IMR-90 (cell line): ENCODE data around the gene PDCL2. TPM values are rescaled to one million over a fixed set of nuclear protein-coding genes. Genes with fewer than 3 reads are reported as not detected.

ENCODE experiments used
- ATAC-seq: fragments of 200-7000 bp; cut with Tn5 transposase; 2 replicates; pipeline ENCODE4 v1.9.1; 2020; ENCODE audit warnings: low read depth, mild to moderate bottlenecking, moderate library complexity
- BruUV-seq: library from RNA; stranded (reverse); fragments of 400-500 nt; replicated peaks from 2 replicates; lab custom pipeline; 2021; lab: Mats Ljungman, UMichigan
- CTCF ChIA-PET: fragments of 300-600 bp; formaldehyde crosslinking; extraction: SDS; loops from one replicate; lab custom pipeline; 2021; ENCODE audit warnings: antibody characterized with exemption; lab: Yijun Ruan, JAX
- POLR2A ChIA-PET: fragments of 300-600 bp; sonication (Branson Sonifier 250); formaldehyde crosslinking; loops from one replicate; lab custom pipeline; 2022; ENCODE audit warnings: antibody characterized with exemption; ENCODE audit not compliant: unreplicated experiment; lab: Charles Lee
- DNase-seq: peaks from one replicate; pipeline ENCODE4 v3.0.0; 2013
- H2AFZ ChIP-seq: replicated peaks from 2 replicates; pipeline ENCODE3; 2013; ENCODE audit warnings: low read length, mild to moderate bottlenecking; ENCODE audit not compliant: poor library complexity
- H2AK5ac ChIP-seq: 2 replicates; pipeline ENCODE4 v1.6.1; 2013; ENCODE audit warnings: low read depth, low read length, inconsistent platforms
- H2AK9ac ChIP-seq: replicated peaks from 2 replicates; pipeline ENCODE3; 2013; ENCODE audit warnings: mild to moderate bottlenecking, low read depth, low read length, moderate library complexity; ENCODE audit not compliant: poor library complexity
- H2BK120ac ChIP-seq: 2 replicates; pipeline ENCODE4 v1.6.1; 2013; ENCODE audit warnings: low read depth, low read length, inconsistent platforms
- H2BK15ac ChIP-seq: 3 replicates; pipeline ENCODE4 v1.6.1; 2013; ENCODE audit warnings: low read depth, low read length, inconsistent platforms
- H2BK20ac ChIP-seq: 2 replicates; pipeline ENCODE4 v1.6.1; 2013; ENCODE audit warnings: low read depth, mild to moderate bottlenecking, inconsistent platforms, low read length, moderate library complexity
- H2BK5ac ChIP-seq: 2 replicates; pipeline ENCODE4 v1.6.1; 2013; ENCODE audit warnings: mild to moderate bottlenecking, low read depth, low read length, inconsistent platforms; ENCODE audit not compliant: poor library complexity, severe bottlenecking
- H3K14ac ChIP-seq: replicated peaks from 2 replicates; pipeline ENCODE4 v1.6.1; 2013; ENCODE audit warnings: low read depth, low read length, inconsistent platforms
- H3K18ac ChIP-seq: 2 replicates; pipeline ENCODE4 v1.6.1; 2013; ENCODE audit warnings: low read depth, low read length, control low read depth
- H3K23ac ChIP-seq: 2 replicates; pipeline ENCODE4 v1.6.1; 2013; ENCODE audit warnings: low read depth, low read length, inconsistent platforms
- H3K27ac ChIP-seq: 2 replicates; pipeline ENCODE4 v1.5.1; 2013; ENCODE audit warnings: mild to moderate bottlenecking, control low read depth, low read length; ENCODE audit not compliant: insufficient read depth
- H3K27me3 ChIP-seq: 2 replicates; pipeline ENCODE4 v1.6.1; 2013; ENCODE audit warnings: low read length; ENCODE audit not compliant: control insufficient read depth, insufficient read depth
- H3K36me3 ChIP-seq: 2 replicates; pipeline ENCODE4 v1.6.1; 2013; ENCODE audit warnings: low read length, mixed read lengths; ENCODE audit not compliant: control insufficient read depth, insufficient read depth
- H3K4ac ChIP-seq: 2 replicates; pipeline ENCODE4 v1.6.1; 2013; ENCODE audit warnings: low read depth, low read length, inconsistent platforms
- H3K4me1 ChIP-seq: 2 replicates; pipeline ENCODE4 v1.6.1; 2013; ENCODE audit warnings: low read length, mixed read lengths; ENCODE audit not compliant: control insufficient read depth, insufficient read depth
- H3K4me2 ChIP-seq: 2 replicates; pipeline ENCODE4 v1.6.1; 2013; ENCODE audit warnings: low read depth, mild to moderate bottlenecking, control low read depth, low read length, moderate library complexity
- H3K4me3 ChIP-seq: 2 replicates; pipeline ENCODE4 v1.5.1; 2013; ENCODE audit warnings: low read depth, mild to moderate bottlenecking, control low read depth, low read length, moderate library complexity; ENCODE audit not compliant: insufficient read depth
- H3K56ac ChIP-seq: 2 replicates; pipeline ENCODE4 v1.6.1; 2013; ENCODE audit warnings: low read length, inconsistent platforms; ENCODE audit not compliant: insufficient read depth; ENCODE audit errors: extremely low read depth
- H3K79me1 ChIP-seq, 2 experiments: 2 replicates each; pipeline ENCODE4 v1.6.1; 2013; ENCODE audit warnings: low read length in 2 of 2, inconsistent platforms in 1 of 2, low read depth in 1 of 2
- H3K9ac ChIP-seq: 2 replicates; pipeline ENCODE4 v1.6.1; 2013; ENCODE audit warnings: low read depth, low read length, control low read depth
- H3K9me1 ChIP-seq: 2 replicates; pipeline ENCODE4 v1.6.1; 2013; ENCODE audit warnings: low read length, inconsistent platforms; ENCODE audit not compliant: insufficient read depth
- H3K9me3 ChIP-seq: 2 replicates; pipeline ENCODE4 v1.6.1; 2013; ENCODE audit warnings: low read length; ENCODE audit not compliant: control insufficient read depth, insufficient read depth
- H4K20me1 ChIP-seq: 2 replicates; pipeline ENCODE4 v1.6.1; 2013; ENCODE audit warnings: low read length, inconsistent platforms; ENCODE audit not compliant: insufficient read depth
- H4K5ac ChIP-seq: 2 replicates; pipeline ENCODE4 v1.6.1; 2013; ENCODE audit warnings: mild to moderate bottlenecking, low read depth, low read length, control low read depth
- H4K8ac ChIP-seq, 2 experiments: 2 replicates each; pipeline ENCODE4 v1.6.1; 2013; ENCODE audit warnings: low read depth in 2 of 2, low read length in 2 of 2, control low read depth in 1 of 2, inconsistent platforms in 1 of 2
- H4K91ac ChIP-seq: 2 replicates; pipeline ENCODE4 v1.6.1; 2013; ENCODE audit warnings: low read depth, low read length, inconsistent platforms; ENCODE audit not compliant: insufficient read depth
- BHLHE40 ChIP-seq: fragments of 150-350 bp; IDR thresholded peaks from 2 replicates; pipeline ENCODE4 v1.6.1; 2016; ENCODE audit warnings: mild to moderate bottlenecking, low read depth, low read length
- CEBPB ChIP-seq: IDR thresholded peaks from 2 replicates; pipeline ENCODE4 v1.6.1; 2012; ENCODE audit warnings: low read depth, low read length, improper control_type of control experiment
- CHD1 ChIP-seq: IDR thresholded peaks from 2 replicates; pipeline ENCODE4 v1.6.1; 2012; ENCODE audit warnings: low read depth, low read length, improper control_type of control experiment
- FOS ChIP-seq: fragments of 150-350 bp; IDR thresholded peaks from 2 replicates; pipeline ENCODE4 v1.6.1; 2016; ENCODE audit warnings: low read depth, low read length
- MAFK ChIP-seq: IDR thresholded peaks from 2 replicates; pipeline ENCODE4 v1.6.1; 2012; ENCODE audit warnings: low read depth, low read length, improper control_type of control experiment
- MAZ ChIP-seq: IDR thresholded peaks from 2 replicates; pipeline ENCODE4 v1.6.1; 2012; ENCODE audit warnings: low read depth, mild to moderate bottlenecking, low read length, improper control_type of control experiment, moderate library complexity, borderline replicate concordance
- MXI1 ChIP-seq: IDR thresholded peaks from 2 replicates; pipeline ENCODE4 v1.6.1; 2012; ENCODE audit warnings: low read depth, mild to moderate bottlenecking, low read length, moderate library complexity, borderline replicate concordance
- NFE2L2 ChIP-seq: fragments of 150-350 bp; IDR thresholded peaks from 2 replicates; pipeline ENCODE4 v1.6.1; 2016; ENCODE audit warnings: low read depth, mild to moderate bottlenecking, low read length
- POLR2A ChIP-seq: IDR thresholded peaks from 2 replicates; pipeline ENCODE4 v1.6.1; 2012; ENCODE audit warnings: mild to moderate bottlenecking, low read depth, low read length
- RAD21 ChIP-seq: IDR thresholded peaks from 2 replicates; pipeline ENCODE4 v1.6.1; 2012; ENCODE audit warnings: low read length, improper control_type of control experiment
- RCOR1 ChIP-seq: IDR thresholded peaks from 2 replicates; pipeline ENCODE4 v1.6.1; 2012; ENCODE audit warnings: mild to moderate bottlenecking, low read length, improper control_type of control experiment; ENCODE audit not compliant: insufficient replicate concordance
- RFX5 ChIP-seq: IDR thresholded peaks from 2 replicates; pipeline ENCODE4 v1.8.0; 2012; ENCODE audit warnings: low read depth, mild to moderate bottlenecking, low read length, moderate library complexity
- SMC3 ChIP-seq: fragments of 150-350 bp; IDR thresholded peaks from 2 replicates; pipeline ENCODE4 v1.6.1; 2016; ENCODE audit warnings: low read depth, mild to moderate bottlenecking, antibody characterized with exemption, low read length, moderate library complexity
- WGBS, 2 experiments: methylation state at CpG; one replicate each; pipeline versions ENCODE4 v1.1.5 to v1.1.7; 2013; ENCODE audit warnings: missing lambda C conversion rate in 2 of 2; ENCODE audit not compliant: insufficient read length in 1 of 2; ENCODE audit errors: extremely low coverage in 2 of 2; 5-methylcytosine and 5-hydroxymethylcytosine counted together
- dilution Hi-C: fragments of 300-500 bp; cut with HindIII; formaldehyde crosslinking; loops from one replicate; pipeline ENCODE4 v1.14.3; 2018; ENCODE audit warnings: low sequenced_read_pairs; ENCODE audit not compliant: unreplicated experiment
- in situ Hi-C: fragments of 300-500 bp; cut with MboI; formaldehyde crosslinking; loops from 3 replicates; pipeline ENCODE4 v1.14.3; 2019; ENCODE audit warnings: low sequenced_read_pairs, inconsistent platforms, mixed read lengths
- intact Hi-C: fragments of 100-400 bp; cut with micrococcal nuclease; formaldehyde crosslinking; loops from 2 replicates; pipeline ENCODE4 v1.10.0; 2022
- polyA plus RNA-seq, 3 experiments: library from polyadenylated mRNA; depleted of rRNA; stranded (reverse); fragments of >200 nt; gene quantifications; 2 replicates each; pipeline ENCODE4 v1.2.3, GENCODE V29; 2012; ENCODE audit warnings: low replicate concordance in 1 of 3
- total RNA-seq: library from RNA; depleted of rRNA; stranded (reverse); fragments of >200 nt; gene quantifications from 2 replicates; pipeline ENCODE4 v1.2.3, GENCODE V29; 2012
- TF ChIP-seq, protein P1 (sequence below): conservative IDR thresholded peaks from 2 replicates; pipeline ENCODE4 v1.5.1; 2012; ENCODE audit warnings: mild to moderate bottlenecking, low read depth, low read length, improper control_type of control experiment
- TF ChIP-seq, protein P2 (sequence below): fragments of 150-350 bp; IDR thresholded peaks from 2 replicates; pipeline ENCODE4 v1.6.1; 2016; ENCODE audit warnings: low read depth, mild to moderate bottlenecking, low read length, moderate library complexity, borderline replicate concordance

PDCL2 gene
- total and polyA plus RNA-seq, 2 of the 4 experiments (the other 2 are of a cell fraction) = not detected

DNA sequence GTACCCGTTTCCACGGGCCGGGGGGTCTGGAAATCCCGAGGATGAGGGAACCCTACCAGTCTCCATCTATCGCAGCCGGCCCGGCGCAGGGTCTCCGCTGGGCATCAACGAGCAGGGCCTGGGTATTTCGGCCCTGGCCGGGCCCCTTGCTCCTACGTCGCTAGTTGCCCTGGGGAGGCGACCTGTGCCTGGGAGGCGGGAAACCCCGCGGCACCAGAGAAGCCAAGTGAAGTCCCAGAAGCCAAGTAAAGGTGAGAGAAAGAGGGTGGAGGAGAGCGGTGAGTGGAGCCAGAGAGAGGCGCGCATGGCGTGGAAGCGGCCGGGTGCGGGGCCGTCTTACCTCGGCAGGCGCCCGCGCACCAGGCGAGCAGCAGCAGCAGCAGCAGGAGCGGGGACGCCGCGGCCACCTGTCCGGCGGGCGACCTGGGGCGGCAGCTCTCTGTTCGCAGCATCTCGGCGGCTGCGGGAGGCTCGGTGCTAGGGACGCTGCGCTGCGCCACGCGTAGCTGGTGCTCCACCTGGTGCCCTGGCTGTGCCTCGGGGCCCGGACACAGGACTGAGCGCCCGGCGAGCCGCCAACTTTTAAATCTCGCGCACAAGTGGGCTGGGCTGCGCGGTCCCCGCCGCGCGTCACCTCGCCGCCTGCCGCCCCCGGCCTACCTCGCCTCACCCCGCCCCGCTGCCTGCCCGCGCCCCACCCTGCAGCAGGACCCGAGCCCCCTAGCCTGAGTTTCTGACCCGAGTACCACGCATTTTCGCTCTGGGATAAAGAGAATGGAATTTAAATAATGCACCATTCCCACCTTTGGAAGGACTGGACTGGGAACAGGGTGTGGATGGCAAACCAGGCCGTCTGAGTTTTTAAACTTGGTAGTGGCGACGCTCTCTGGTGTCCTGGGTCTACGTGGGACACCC, 44.0 kb upstream of the PDCL2 start, which contains the start of gene NMU:
Gene NMU (minus strand): TSS at position 558 of the 915 bp plus-strand sequence. CDS start 106 bp downstream, at position 452.
- H3K79me1 ChIP-seq = no peaks in the 10 kb centered on the region
- no TSS peak for BruUV-seq
- no peak within 1 kb of the TSS for H2BK5ac ChIP-seq
- H2BK120ac ChIP-seq = no peak within 1 kb of the TSS
- dilution Hi-C loops = no loop called here
- H2AK9ac ChIP-seq = no peak within 1 kb of the TSS
- peak within 1 kb of the TSS; percentile 25; the same call in 1 of the 2 replicates for H3K4me2 ChIP-seq
- ATAC-seq (peak; percentile 44; the same call in 1 of the 2 replicates), DNase-seq (no peak)
- WGBS, 2 experiments = 2% methylated on average over 11 of the region's 80 CpGs; no CpG with 5 or more reads in 1 of the 2 experiments
- H3K9me1 ChIP-seq = no peaks in the 10 kb centered on the region
- H4K5ac ChIP-seq = no peak within 1 kb of the TSS
- no peaks in the 10 kb centered on the region for H4K20me1 ChIP-seq
- CTCF ChIA-PET = no interaction called here
- no peaks in the 10 kb centered on the region for H3K36me3 ChIP-seq
- no peak within 1 kb of the TSS for H2AK5ac ChIP-seq
- no peak within 1 kb of the TSS for H2BK20ac ChIP-seq
- H3K56ac ChIP-seq = no peak within 1 kb of the TSS
- no peak within 1 kb of the TSS for H4K91ac ChIP-seq
- H2BK15ac ChIP-seq = no peak within 1 kb of the TSS
- no peaks in the 10 kb centered on the region; the same call in 1 of the 2 replicates for H3K4me1 ChIP-seq
- POLR2A ChIA-PET = no interaction called here
- intact Hi-C loops = loop anchor here (5.0 kb wide), 1 partner anchor 289 kb away; the partner anchor contains the start of gene SRD5A3
- H3K9ac ChIP-seq = no peak within 1 kb of the TSS
- H3K4ac ChIP-seq = no peak within 1 kb of the TSS
- peak within 1 kb of the TSS; percentile 45; the same call in 1 of the 2 replicates for H3K23ac ChIP-seq
- in situ Hi-C loops = no loop called here
- H3K27ac ChIP-seq = no peak within 1 kb of the TSS
- H3K9me3 ChIP-seq = no peaks in the 10 kb centered on the region
- no peak within 1 kb of the TSS for H3K18ac ChIP-seq
- H3K14ac ChIP-seq = no peak within 1 kb of the TSS
- peaks cover 33% of the 10 kb centered on the region for H3K27me3 ChIP-seq
- H3K4me3 ChIP-seq = no peak within 1 kb of the TSS
- H2AFZ ChIP-seq = peak within 1 kb of the TSS; percentile 77
- H4K8ac ChIP-seq = no peak within 1 kb of the TSS
- TF ChIP-seq POLR2A = no peak
- TF ChIP-seq CEBPB = no peak
- no peak for TF ChIP-seq SMC3
- TF ChIP-seq CHD1 = no peak
- no peak for TF ChIP-seq MAZ
- no peak for TF ChIP-seq RFX5
- TF ChIP-seq, protein P1, sequence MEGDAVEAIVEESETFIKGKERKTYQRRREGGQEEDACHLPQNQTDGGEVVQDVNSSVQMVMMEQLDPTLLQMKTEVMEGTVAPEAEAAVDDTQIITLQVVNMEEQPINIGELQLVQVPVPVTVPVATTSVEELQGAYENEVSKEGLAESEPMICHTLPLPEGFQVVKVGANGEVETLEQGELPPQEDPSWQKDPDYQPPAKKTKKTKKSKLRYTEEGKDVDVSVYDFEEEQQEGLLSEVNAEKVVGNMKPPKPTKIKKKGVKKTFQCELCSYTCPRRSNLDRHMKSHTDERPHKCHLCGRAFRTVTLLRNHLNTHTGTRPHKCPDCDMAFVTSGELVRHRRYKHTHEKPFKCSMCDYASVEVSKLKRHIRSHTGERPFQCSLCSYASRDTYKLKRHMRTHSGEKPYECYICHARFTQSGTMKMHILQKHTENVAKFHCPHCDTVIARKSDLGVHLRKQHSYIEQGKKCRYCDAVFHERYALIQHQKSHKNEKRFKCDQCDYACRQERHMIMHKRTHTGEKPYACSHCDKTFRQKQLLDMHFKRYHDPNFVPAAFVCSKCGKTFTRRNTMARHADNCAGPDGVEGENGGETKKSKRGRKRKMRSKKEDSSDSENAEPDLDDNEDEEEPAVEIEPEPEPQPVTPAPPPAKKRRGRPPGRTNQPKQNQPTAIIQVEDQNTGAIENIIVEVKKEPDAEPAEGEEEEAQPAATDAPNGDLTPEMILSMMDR = no peak
- TF ChIP-seq RAD21 = no peak
- TF ChIP-seq, protein P2, sequence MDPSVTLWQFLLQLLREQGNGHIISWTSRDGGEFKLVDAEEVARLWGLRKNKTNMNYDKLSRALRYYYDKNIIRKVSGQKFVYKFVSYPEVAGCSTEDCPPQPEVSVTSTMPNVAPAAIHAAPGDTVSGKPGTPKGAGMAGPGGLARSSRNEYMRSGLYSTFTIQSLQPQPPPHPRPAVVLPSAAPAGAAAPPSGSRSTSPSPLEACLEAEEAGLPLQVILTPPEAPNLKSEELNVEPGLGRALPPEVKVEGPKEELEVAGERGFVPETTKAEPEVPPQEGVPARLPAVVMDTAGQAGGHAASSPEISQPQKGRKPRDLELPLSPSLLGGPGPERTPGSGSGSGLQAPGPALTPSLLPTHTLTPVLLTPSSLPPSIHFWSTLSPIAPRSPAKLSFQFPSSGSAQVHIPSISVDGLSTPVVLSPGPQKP = no peak
- no peak for TF ChIP-seq NFE2L2
- no peak for TF ChIP-seq RCOR1
- TF ChIP-seq BHLHE40 = no peak
- TF ChIP-seq MXI1 = no peak
- TF ChIP-seq MAFK = no peak
- no peak for TF ChIP-seq FOS
